ENCODE measurements around the gene PRKAA1.
"Not testable (repeated sequence)": the region's sequence is repeated elsewhere in the genome, so short reads cannot be mapped to it uniquely, and the experiment has no call there.

PRKAA1 gene

GRCh38 chr5:40825461-40826043 lies 27.4 kb upstream of the PRKAA1 start:
- DNase-seq (ENCODE audit: low read depth): not testable (repeated sequence)

- DNase-seq (ENCODE audit: low read depth): no peak
Measured at GRCh38 chr5:40823459-40823858, 25.3 kb upstream of the PRKAA1 start.

GRCh38 chr5:40813698-40814281 lies 15.6 kb upstream of the PRKAA1 start:
- DNase-seq (ENCODE audit: low read depth): no peak

- no peak for DNase-seq (ENCODE audit: low read depth)
Measured at GRCh38 chr5:40812125-40812524, 14.0 kb upstream of the PRKAA1 start.

- DNase-seq (ENCODE audit: low read depth): no peak
Measured at GRCh38 chr5:40801771-40802562, 3.8 kb upstream of the PRKAA1 start.

GRCh38 chr5:40799258-40799657 lies 1.1 kb upstream of the PRKAA1 start:
- DNase-seq (ENCODE audit: low read depth): no peak

GRCh38 chr5:40798801-40799210 lies 632 bp upstream of the PRKAA1 start:
- no peak for DNase-seq (ENCODE audit: low read depth)

- DNase-seq (ENCODE audit: low read depth): peak; percentile 66
Measured at GRCh38 chr5:40797273-40798011, 732 bp downstream of the PRKAA1 start.

GRCh38 chr5:40796487-40796889 lies 1.7 kb downstream of the PRKAA1 start:
- DNase-seq (ENCODE audit: low read depth): no peak

GRCh38 chr5:40794877-40795276 lies 3.3 kb downstream of the PRKAA1 start:
- DNase-seq (ENCODE audit: low read depth): not testable (repeated sequence)

- DNase-seq (ENCODE audit: low read depth): not testable (repeated sequence)
Measured at GRCh38 chr5:40794340-40794739, 3.8 kb downstream of the PRKAA1 start.

- DNase-seq (ENCODE audit: low read depth): not testable (repeated sequence)
Measured at GRCh38 chr5:40792691-40793090, 5.5 kb downstream of the PRKAA1 start.

GRCh38 chr5:40791715-40792139 lies 6.4 kb downstream of the PRKAA1 start:
- no peak for DNase-seq (ENCODE audit: low read depth)

- no peak for DNase-seq (ENCODE audit: low read depth)
Measured at GRCh38 chr5:40790947-40791593, 7.1 kb downstream of the PRKAA1 start.

- DNase-seq (ENCODE audit: low read depth): not testable (repeated sequence)
Measured at GRCh38 chr5:40788941-40789340, 9.2 kb downstream of the PRKAA1 start.

- DNase-seq (ENCODE audit: low read depth): no peak
Measured at GRCh38 chr5:40787986-40788385, 10.2 kb downstream of the PRKAA1 start.

- not testable (repeated sequence) for DNase-seq (ENCODE audit: low read depth)
Measured at GRCh38 chr5:40786664-40787063, 11.5 kb downstream of the PRKAA1 start.

- no peak for DNase-seq (ENCODE audit: low read depth)
Measured at GRCh38 chr5:40784916-40785315, 13.3 kb downstream of the PRKAA1 start.

- no peak for DNase-seq (ENCODE audit: low read depth)
Measured at GRCh38 chr5:40784027-40784653, 14.0 kb downstream of the PRKAA1 start.

GRCh38 chr5:40781843-40782409 lies 16.2 kb downstream of the PRKAA1 start:
- no peak for DNase-seq (ENCODE audit: low read depth)

GRCh38 chr5:40780858-40781257 lies 17.3 kb downstream of the PRKAA1 start:
- no peak for DNase-seq (ENCODE audit: low read depth)

Data from stimulated activated CD4-positive, alpha-beta T cell treated with anti-CD3 and anti-CD28 coated beads, Interleukin-2, amount 100 ng/mL, for 4 hours (primary cell).